GM12878 (cell line): ENCODE results near the gene POU2AF1.

ENCODE experiments used
- CTCF ChIP-seq, 3 experiments: IDR thresholded peaks in 2 of 3; conservative IDR thresholded peaks in 1 of 3; 2 replicates each; pipeline ENCODE4 v1.5.1; 2011; ENCODE audit warnings: low read depth in 3 of 3, low read length in 3 of 3, mild to moderate bottlenecking in 3 of 3, control low read depth in 2 of 3, moderate library complexity in 2 of 3, inconsistent platforms in 1 of 3, mixed read lengths in 1 of 3; ENCODE audit not compliant: control insufficient read depth in 2 of 3, insufficient read depth in 1 of 3; ENCODE audit errors: extremely low read depth in 1 of 3
- EED ChIP-seq: sonication (generic); IDR thresholded peaks from 2 replicates; pipeline ENCODE4 v1.6.1; 2016; ENCODE audit warnings: antibody characterized with exemption, low read depth
- EGR1 ChIP-seq, 2 experiments: IDR thresholded peaks; 1 replicate in 1 of 2; 2 replicates in 1 of 2; pipeline ENCODE4 v1.6.1; 2011 to 2012; ENCODE audit warnings: low read depth in 2 of 2, low read length in 2 of 2, borderline replicate concordance in 1 of 2, mild to moderate bottlenecking in 1 of 2, moderate library complexity in 1 of 2
- GABPA ChIP-seq: IDR thresholded peaks from 2 replicates; pipeline ENCODE4 v1.6.1; 2014; ENCODE audit warnings: antibody characterized with exemption, low read depth, mild to moderate bottlenecking, inconsistent platforms
- POLR2A ChIP-seq: IDR thresholded peaks from 2 replicates; pipeline ENCODE4 v1.6.1; 2011; ENCODE audit warnings: low read depth, mild to moderate bottlenecking, low read length
- POLR2AphosphoS2 ChIP-seq: IDR thresholded peaks from 2 replicates; pipeline ENCODE4 v1.6.1; 2011; ENCODE audit warnings: low read depth, mild to moderate bottlenecking, low read length, improper control_type of control experiment, moderate library complexity
- RAD21 ChIP-seq: IDR thresholded peaks from 2 replicates; pipeline ENCODE4 v1.6.1; 2011; ENCODE audit warnings: mild to moderate bottlenecking, low read depth, low read length, moderate library complexity; ENCODE audit not compliant: insufficient read depth
- RCOR1 ChIP-seq: conservative IDR thresholded peaks from 2 replicates; pipeline ENCODE4 v1.6.1; 2012; ENCODE audit warnings: low read depth, low read length, improper control_type of control experiment
- REST ChIP-seq: IDR thresholded peaks from 2 replicates; pipeline ENCODE4 v1.6.1; 2012; ENCODE audit warnings: mild to moderate bottlenecking, low read depth, low read length
- SPI1 ChIP-seq: IDR thresholded peaks from 2 replicates; pipeline ENCODE4 v1.6.1; 2011; ENCODE audit warnings: low read depth, mild to moderate bottlenecking, low read length, moderate library complexity, borderline replicate concordance; ENCODE audit not compliant: insufficient read depth

GRCh38 chr11:111376181-111376871 is 2.7 kb downstream of the POU2AF1 start:
- TF ChIP-seq EGR1 (IDR thresholded peaks at IDR 0.05; ENCODE audit: borderline replicate concordance in 1 of 2, low read depth in 2 of 2, low read length in 2 of 2) (no peak), REST (no peak), GABPA (no peak), POLR2A (no peak), CTCF (IDR thresholded peaks at IDR 0.05 in 2 of 3, conservative IDR thresholded peaks at IDR 0.05 in 1 of 3; ENCODE audit: control insufficient read depth in 2 of 3, extremely low read depth in 1 of 3, insufficient read depth in 1 of 3, low read depth in 3 of 3, low read length in 3 of 3) (no peak), EED (no peak), RCOR1 (0 out of 2 replicates have a peak, but pooled peaks have one; percentile 46), POLR2AphosphoS2 (peak; percentile 60; the same call in 1 of the 2 replicates), SPI1 (no peak), RAD21 (no peak)
